ENCODE measurements around the gene QKI. TPM values are rescaled to one million over a fixed set of nuclear protein-coding genes. Genes with fewer than 3 reads are reported as not detected.
"Not testable (repeated sequence)": the region's sequence is repeated elsewhere in the genome, so short reads cannot be mapped to it uniquely, and the experiment has no call there.

QKI gene
- total RNA-seq, 4 donors from 2014 or later: 126 to 199 (median 142) TPM

DNA sequence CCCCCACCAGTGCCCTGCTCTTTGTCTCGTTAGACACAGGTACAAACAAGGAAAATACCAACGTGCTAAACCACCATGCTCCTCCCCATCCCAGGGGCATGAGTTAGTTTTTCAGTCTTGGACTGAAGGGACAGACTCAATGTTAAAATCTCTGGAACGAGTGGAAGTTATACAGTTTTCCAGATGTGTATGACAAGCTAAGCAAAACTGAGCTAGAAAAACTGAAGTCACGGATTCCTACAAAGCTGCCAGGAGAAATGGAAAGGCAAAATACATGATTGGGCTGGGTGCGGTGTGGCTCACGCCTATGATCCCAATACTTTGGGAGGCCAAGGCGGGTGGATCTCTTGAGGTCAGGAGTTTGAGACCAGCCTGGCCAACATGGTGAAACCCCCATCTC lies 34.3 kb upstream of the QKI start:
- intact Hi-C loops (cut with DNase I; ENCODE audit: low total_unique reads): no loop called here
- 66 to 73% methylated on average over 7 of the region's 7 CpGs for WGBS, 2 donors
- TF ChIP-seq CTCF (IDR thresholded peaks at IDR 0.05) (no peak), POLR2A (IDR thresholded peaks at IDR 0.05) (no peak)
- H3K4me3 ChIP-seq (ENCODE audit: low read depth, poor library complexity, severe bottlenecking): no peak overlapping the region
- no peak for DNase-seq (ENCODE audit: low spot score in 2 of 2)

DNA sequence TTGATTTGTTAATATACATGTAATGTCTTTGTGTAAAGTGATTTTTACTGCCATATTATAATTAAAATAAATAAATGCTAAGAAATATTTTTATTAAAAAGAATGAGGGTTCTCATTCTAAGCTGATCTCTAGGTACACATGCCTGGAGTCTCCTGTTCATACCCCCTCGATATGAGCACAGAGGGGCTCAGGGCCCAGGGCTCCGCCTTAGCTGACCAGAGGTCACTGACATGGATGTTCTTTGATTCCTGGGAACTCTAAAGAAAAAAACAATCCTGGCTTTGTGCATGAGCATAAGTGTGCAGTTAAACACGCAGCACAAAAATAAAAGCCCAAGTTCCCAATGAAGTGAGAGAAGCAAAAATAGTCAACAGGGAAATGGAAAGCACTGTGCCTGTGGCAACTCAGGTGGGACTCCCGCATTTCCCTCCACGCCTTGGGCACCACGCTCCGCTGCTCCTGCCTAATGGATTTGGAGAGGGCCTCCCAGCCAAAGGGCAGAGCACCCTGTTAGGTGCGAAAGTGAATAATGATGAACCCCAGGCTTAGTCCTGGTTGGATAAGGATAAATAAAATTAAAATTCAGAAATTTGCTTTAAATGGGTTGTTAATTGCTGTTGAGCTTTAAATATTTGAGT lies 33.3 kb upstream of the QKI start:
- TF ChIP-seq POLR2A (IDR thresholded peaks at IDR 0.05): no peak
- H3K4me3 ChIP-seq (ENCODE audit: low read depth, poor library complexity, severe bottlenecking): no peak overlapping the region
- intact Hi-C loops (cut with DNase I; ENCODE audit: low total_unique reads): no loop called here

GRCh38 chr6:163383396-163383795 lies 31.1 kb upstream of the QKI start:
- intact Hi-C loops (cut with DNase I; ENCODE audit: low total_unique reads); DNase-seq (ENCODE audit: low spot score in 2 of 2); H3K4me3 ChIP-seq (ENCODE audit: low read depth, poor library complexity, severe bottlenecking): not testable (repeated sequence)
- WGBS, 2 donors: 87 to 95% methylated on average over 3 of the region's 3 CpGs

More for the DNA sequence above, 33.3 kb upstream of the QKI start:
- DNase-seq (ENCODE audit: low spot score in 2 of 2): no peak
- 92% methylated on average over 8 of the region's 8 CpGs for WGBS, 2 donors

DNA sequence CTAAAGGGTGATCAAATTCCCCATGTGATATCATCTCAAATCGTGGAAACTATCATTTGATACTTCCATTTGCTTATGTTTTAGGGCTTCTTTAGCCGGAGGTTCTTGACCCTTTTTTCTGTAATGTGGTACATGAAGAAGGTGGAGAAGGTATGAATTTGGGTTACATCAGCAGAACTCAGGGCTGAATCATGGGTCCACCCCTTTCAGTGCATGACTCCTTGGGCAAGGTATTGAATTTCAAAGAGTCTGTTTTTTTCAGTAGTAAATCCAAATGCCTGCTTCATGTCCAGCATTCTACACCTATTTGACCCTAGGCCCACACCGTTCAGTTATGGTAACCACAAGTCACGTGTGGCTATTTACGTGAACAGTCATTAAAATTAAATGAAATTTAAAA lies 30.6 kb upstream of the QKI start:
- intact Hi-C loops (cut with DNase I; ENCODE audit: low total_unique reads): no loop called here
- no peak overlapping the region for H3K4me3 ChIP-seq (ENCODE audit: low read depth, poor library complexity, severe bottlenecking)
- 92 to 96% methylated on average over 5 of the region's 5 CpGs for WGBS, 2 donors
- TF ChIP-seq CTCF (IDR thresholded peaks at IDR 0.05) (no peak), POLR2A (IDR thresholded peaks at IDR 0.05) (no peak)
- DNase-seq (ENCODE audit: low spot score in 2 of 2): no peak

GRCh38 chr6:163384510-163384909 lies 30.0 kb upstream of the QKI start:
- TF ChIP-seq CTCF (IDR thresholded peaks at IDR 0.05): no peak
- intact Hi-C loops (cut with DNase I; ENCODE audit: low total_unique reads): no loop called here
- 67 to 84% methylated on average over 2 of the region's 2 CpGs for WGBS, 2 donors
- no peak overlapping the region for H3K4me3 ChIP-seq (ENCODE audit: low read depth, poor library complexity, severe bottlenecking)
- no peak for DNase-seq (ENCODE audit: low spot score in 2 of 2)

DNA sequence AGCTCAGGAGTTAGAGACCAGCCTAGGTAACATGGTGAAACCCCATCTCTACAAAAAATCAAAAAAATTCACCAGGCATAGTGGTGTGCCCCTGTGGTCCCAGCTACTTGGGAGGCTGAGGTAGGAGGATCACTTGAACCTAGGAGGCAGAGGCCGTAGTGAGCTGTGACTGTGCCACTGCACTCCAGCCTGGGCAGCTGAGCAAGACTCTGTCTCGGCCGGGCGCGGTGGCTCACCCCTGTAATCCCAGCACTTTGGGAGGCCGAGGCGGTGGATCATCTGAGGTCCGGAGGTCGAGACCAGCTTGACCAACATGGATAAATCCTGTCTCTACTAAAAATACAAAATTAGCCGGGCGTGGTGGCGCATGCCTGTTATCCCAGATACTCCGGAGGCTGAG lies 29.0 kb upstream of the QKI start:
- WGBS, 2 donors: 94 to 98% methylated on average over 13 of the region's 13 CpGs
- H3K4me3 ChIP-seq (ENCODE audit: low read depth, poor library complexity, severe bottlenecking); DNase-seq (ENCODE audit: low spot score in 2 of 2); intact Hi-C loops (cut with DNase I; ENCODE audit: low total_unique reads): not testable (repeated sequence)

- no peak for DNase-seq (ENCODE audit: low spot score in 2 of 2)
- intact Hi-C loops (cut with DNase I; ENCODE audit: low total_unique reads): no loop called here
- TF ChIP-seq CTCF (IDR thresholded peaks at IDR 0.05): no peak
- no peak for TF ChIP-seq POLR2A (IDR thresholded peaks at IDR 0.05)
- 64 to 68% methylated on average over 8 of the region's 8 CpGs for WGBS, 2 donors
- H3K4me3 ChIP-seq (ENCODE audit: low read depth, poor library complexity, severe bottlenecking): no peak overlapping the region
These were observed 28.1 kb upstream of the QKI start for GRCh38 chr6:163386329-163386908.

All from lower leg skin (tissue), 4 donors.